Upper lobe of left lung (tissue), 4 donors: Measurements from ENCODE around the gene TAF8.

Source experiments
- EP300 ChIP-seq, 4 donors: sonication (generic); formaldehyde crosslinking; IDR thresholded peaks; one replicate each; pipeline ENCODE4 v1.5.1; 2017; ENCODE audit warnings: antibody characterized with exemption in 4 of 4, control low read depth in 2 of 4
- TF ChIP-seq, protein P1 (sequence below), 6 experiments: fragments of 450-650 bp in 4 of 6; fragments of 200-600 bp in 2 of 6; sonication (generic) in 2 of 6; IDR thresholded peaks; one replicate each; pipeline ENCODE4 v1.5.1; 2016 to 2019; ENCODE audit warnings: antibody characterized with exemption in 6 of 6

DNA sequence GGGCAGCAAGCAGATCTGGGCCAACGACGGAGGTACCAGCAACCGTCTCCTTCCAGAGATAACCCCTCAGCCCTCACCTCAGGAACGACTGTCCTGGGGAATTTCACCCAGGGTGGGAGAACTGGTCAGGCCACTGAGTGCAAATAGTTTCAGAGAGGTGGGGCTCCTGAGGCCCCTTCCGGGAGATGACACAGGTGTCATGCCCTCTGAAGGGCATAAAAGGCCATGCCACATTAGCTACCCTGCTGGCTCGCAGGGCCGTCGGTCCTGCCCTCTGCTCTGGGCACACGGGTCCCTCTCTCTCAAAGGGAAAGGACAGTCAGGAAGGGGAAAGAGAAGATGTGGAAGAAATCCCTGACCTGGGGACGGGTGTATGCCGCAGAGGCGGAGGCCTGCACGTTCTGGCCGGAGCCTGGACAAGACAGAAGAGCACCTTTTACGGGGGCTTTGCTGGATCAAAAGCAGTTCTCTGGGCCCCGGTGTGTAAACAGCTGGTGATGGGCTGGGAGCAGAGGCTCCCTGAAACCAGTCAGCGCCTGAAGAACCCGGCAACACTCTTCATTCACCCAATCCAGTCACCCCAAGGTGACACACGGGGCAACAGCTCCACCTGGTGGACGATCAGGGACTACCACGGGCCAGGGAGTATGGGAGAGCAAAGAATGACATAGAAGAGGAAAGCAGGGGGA lies 6.4 kb upstream of the TAF8 start:
- TF ChIP-seq, protein P1, sequence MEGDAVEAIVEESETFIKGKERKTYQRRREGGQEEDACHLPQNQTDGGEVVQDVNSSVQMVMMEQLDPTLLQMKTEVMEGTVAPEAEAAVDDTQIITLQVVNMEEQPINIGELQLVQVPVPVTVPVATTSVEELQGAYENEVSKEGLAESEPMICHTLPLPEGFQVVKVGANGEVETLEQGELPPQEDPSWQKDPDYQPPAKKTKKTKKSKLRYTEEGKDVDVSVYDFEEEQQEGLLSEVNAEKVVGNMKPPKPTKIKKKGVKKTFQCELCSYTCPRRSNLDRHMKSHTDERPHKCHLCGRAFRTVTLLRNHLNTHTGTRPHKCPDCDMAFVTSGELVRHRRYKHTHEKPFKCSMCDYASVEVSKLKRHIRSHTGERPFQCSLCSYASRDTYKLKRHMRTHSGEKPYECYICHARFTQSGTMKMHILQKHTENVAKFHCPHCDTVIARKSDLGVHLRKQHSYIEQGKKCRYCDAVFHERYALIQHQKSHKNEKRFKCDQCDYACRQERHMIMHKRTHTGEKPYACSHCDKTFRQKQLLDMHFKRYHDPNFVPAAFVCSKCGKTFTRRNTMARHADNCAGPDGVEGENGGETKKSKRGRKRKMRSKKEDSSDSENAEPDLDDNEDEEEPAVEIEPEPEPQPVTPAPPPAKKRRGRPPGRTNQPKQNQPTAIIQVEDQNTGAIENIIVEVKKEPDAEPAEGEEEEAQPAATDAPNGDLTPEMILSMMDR (IDR thresholded peaks at IDR 0.05) = peak; percentile 92 to 97 (median 96)
- TF ChIP-seq EP300 (IDR thresholded peaks at IDR 0.05) = no peak
